Stimulated activated naive CD8-positive, alpha-beta T cell treated with anti-CD3 and anti-CD28 coated beads, Interleukin-15, Interleukin-2, amounts not matched to agents 100 ng/mL and 50 ng/mL, for 24 hours (primary cell): Measurements from ENCODE around the gene ARHGEF19.
"Not testable (repeated sequence)": the region's sequence is repeated elsewhere in the genome, so short reads cannot be mapped to it uniquely, and the experiment has no call there.

Experiments
- H3K27ac Mint-ChIP-seq: one replicate; pipeline ENCODE4 v1.8.0; 2021; ENCODE audit warnings: mild to moderate bottlenecking, mixed read lengths
- H3K27me3 Mint-ChIP-seq: one replicate; pipeline ENCODE4 v1.8.0; 2021; ENCODE audit warnings: mixed read lengths
- H3K36me3 Mint-ChIP-seq: one replicate; pipeline ENCODE4 v1.8.0; 2021; ENCODE audit warnings: low read depth, mixed read lengths
- H3K4me1 Mint-ChIP-seq: one replicate; pipeline ENCODE4 v1.8.0; 2021; ENCODE audit warnings: low read depth, mixed read lengths
- H3K4me3 Mint-ChIP-seq: one replicate; pipeline ENCODE4 v1.8.0; 2021; ENCODE audit warnings: mild to moderate bottlenecking, mixed read lengths
- H3K9me3 Mint-ChIP-seq: one replicate; pipeline ENCODE4 v1.8.0; 2021; ENCODE audit warnings: mixed read lengths

Gene ARHGEF19

DNA sequence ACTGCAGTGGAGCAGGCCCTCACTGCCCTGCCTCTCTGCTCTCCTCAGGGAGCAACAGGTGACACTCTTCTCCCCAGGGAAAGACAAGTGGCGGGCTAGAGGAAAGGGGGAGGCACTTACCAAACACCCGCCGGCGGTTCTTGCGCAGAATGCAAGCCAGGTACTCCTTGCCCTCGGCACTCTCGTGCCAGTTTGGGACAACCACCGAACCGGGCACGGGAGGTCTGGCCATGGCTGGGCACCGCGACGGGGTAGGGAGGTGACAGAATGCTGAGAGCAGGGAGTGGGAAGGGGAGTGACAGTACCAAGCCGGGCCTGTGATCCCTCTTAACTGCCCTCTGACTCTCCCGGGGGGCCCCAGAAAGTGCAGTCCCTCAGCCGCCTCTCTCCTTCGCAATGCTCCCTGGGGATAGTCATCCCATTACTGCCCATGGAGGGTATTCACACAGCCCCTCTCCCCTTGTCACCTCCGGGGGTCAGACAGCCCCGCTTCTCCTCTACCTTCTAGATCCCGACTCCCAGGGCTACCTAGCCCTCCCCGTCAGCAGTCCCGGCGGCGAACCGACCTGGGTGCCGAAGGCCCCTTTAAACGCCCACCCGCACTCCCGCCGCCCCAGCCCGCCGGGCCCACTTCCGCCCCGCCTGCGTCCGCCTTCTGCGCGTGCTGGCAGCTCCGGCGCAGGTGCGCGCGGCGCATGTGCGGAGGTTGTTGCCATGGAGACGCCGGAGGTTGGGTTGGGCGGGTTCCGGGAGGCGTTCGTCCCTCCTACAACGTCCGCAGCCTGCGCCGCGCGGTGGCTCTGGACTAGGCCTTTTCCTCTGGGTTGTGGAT lies 24.3 kb upstream of the ARHGEF19 start, which contains the start of gene CPLANE2:
Gene CPLANE2, minus strand, starts transcription at position 673 of the 832 bp plus-strand sequence. Its CDS starts 441 bp downstream, at position 232.
- peaks cover 27% of the 10 kb centered on the region for H3K4me1 Mint-ChIP-seq
- H3K36me3 Mint-ChIP-seq = no peaks in the 10 kb centered on the region
- H3K4me3 Mint-ChIP-seq = peak within 1 kb of the TSS; percentile 87
- H3K9me3 Mint-ChIP-seq = no peaks in the 10 kb centered on the region
- H3K27me3 Mint-ChIP-seq = no peaks in the 10 kb centered on the region
- peak within 1 kb of the TSS; percentile 88 for H3K27ac Mint-ChIP-seq

DNA sequence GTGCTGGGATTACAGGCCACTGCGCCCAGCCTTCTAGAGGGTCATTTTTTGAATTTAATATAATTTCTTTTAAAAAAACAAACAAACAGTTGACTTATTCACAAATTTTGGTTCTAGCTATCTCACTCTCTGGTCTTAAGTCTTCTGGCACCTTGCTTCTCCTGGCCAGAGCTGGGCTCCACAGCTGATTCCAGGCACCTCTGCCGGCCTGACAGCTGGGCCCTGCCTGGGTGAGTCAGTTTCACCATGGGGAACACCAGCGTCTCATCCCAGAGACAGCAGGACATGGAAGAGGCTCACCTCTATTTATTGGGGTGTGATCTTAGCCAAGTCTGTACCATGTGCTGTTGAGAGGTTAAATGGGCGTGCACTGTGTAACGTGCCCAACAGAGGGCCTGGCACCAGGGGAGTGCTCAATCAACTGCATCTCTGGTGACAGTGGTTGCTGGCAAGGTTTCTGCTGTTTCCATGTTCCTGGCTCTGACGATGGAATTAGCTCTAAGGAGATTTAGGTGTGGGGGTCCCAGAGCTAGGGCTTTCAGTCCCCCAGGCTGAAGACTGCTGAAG lies 23.6 kb upstream of the ARHGEF19 start:
- Mint-ChIP-seq H3K27me3 (no peaks in the 10 kb centered on the region), H3K36me3 (no peaks in the 10 kb centered on the region), H3K27ac (peak overlapping the region; percentile 45), H3K9me3 (no peaks in the 10 kb centered on the region), H3K4me3 (peak overlapping the region; percentile 87), H3K4me1 (peaks cover 27% of the 10 kb centered on the region)

DNA sequence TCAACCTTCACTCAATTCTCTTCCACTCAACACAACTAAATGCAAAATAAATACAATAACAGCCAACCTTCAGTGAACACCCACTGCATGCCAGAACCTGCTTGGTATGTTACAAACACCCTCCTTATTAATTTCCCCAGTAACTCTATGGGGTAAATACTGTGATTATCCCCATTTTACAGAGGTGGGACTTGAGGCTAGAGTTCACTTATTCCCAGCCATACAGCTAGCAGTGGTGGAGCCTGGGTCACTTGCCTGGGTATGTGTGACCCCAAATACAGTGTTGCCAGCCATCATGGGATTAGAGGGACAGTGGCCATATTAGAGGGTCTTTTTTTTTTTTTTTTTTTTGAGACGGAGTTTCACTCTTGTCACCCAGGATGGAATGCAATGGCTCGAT lies 22.9 kb upstream of the ARHGEF19 start:
- Mint-ChIP-seq H3K27me3 (no peaks in the 10 kb centered on the region), H3K36me3 (no peaks in the 10 kb centered on the region), H3K27ac (no peak overlapping the region), H3K9me3 (no peaks in the 10 kb centered on the region), H3K4me1 (peaks cover 27% of the 10 kb centered on the region), H3K4me3 (no peak overlapping the region)

DNA sequence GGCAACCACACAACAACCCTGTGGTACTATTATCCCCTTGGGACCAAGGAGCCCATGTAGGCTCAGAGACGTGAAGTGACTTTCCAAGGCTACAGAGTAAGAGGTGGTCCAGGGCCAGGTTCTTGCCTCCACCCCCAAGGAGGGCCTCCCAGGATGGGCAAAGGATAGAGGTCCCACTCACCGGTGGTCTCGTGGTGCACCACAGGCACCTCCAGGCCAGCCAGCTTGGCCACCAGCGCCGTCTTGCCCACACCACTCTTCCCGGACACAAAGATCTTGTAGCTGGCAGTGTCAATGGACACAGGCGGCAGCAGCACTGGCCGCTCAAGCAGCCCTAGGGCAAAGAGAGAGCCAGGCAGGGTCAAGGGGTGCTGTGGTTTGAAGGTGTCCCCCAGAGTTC lies 21.0 kb upstream of the ARHGEF19 start:
- no peak overlapping the region for H3K4me3 Mint-ChIP-seq
- no peaks in the 10 kb centered on the region for H3K36me3 Mint-ChIP-seq
- no peaks in the 10 kb centered on the region for H3K9me3 Mint-ChIP-seq
- H3K4me1 Mint-ChIP-seq = peaks cover 27% of the 10 kb centered on the region
- H3K27ac Mint-ChIP-seq = no peak overlapping the region
- peaks cover 5% of the 10 kb centered on the region for H3K27me3 Mint-ChIP-seq

DNA sequence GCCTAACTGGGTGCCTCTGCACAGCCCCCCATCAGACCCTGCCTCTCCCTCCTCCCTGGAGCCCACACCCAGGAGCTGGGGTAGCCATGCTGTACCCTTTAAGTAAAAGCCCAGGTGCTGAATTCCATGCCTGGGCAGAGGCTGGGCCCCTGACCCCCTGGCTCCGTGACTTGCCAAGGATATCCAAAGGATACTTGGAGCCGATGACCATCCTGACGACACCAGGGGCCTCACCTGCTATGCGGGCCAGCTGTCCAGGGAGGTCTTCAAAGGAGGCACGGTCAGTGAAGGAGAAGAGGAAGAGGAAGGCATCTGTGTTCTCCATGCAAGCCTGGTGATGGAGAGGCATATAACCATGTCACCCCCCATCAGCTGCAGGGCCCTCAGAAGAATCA lies 19.9 kb upstream of the ARHGEF19 start:
- peaks cover 29% of the 10 kb centered on the region for H3K4me1 Mint-ChIP-seq

GRCh38 chr1:16231331-16232315 lies 19.2 kb upstream of the ARHGEF19 start:
- Mint-ChIP-seq H3K4me3 (no peak overlapping the region), H3K27me3 (peaks cover 21% of the 10 kb centered on the region), H3K9me3 (no peaks in the 10 kb centered on the region), H3K36me3 (no peaks in the 10 kb centered on the region), H3K27ac (no peak overlapping the region), H3K4me1 (peaks cover 22% of the 10 kb centered on the region)

More for the DNA sequence above, 19.9 kb upstream of the ARHGEF19 start:
- Mint-ChIP-seq H3K27ac (no peak overlapping the region), H3K27me3 (peaks cover 17% of the 10 kb centered on the region), H3K9me3 (no peaks in the 10 kb centered on the region), H3K36me3 (no peaks in the 10 kb centered on the region), H3K4me3 (no peak overlapping the region)

GRCh38 chr1:16230744-16231143 lies 18.3 kb upstream of the ARHGEF19 start:
- Mint-ChIP-seq H3K9me3 (no peaks in the 10 kb centered on the region), H3K36me3 (peaks cover 4% of the 10 kb centered on the region), H3K4me1 (peaks cover 14% of the 10 kb centered on the region), H3K27me3 (peaks cover 29% of the 10 kb centered on the region), H3K4me3 (no peak overlapping the region), H3K27ac (no peak overlapping the region)

GRCh38 chr1:16229976-16230740 lies 17.7 kb upstream of the ARHGEF19 start:
- Mint-ChIP-seq H3K27ac (no peak overlapping the region), H3K27me3 (peaks cover 29% of the 10 kb centered on the region), H3K9me3 (no peaks in the 10 kb centered on the region), H3K36me3 (peaks cover 4% of the 10 kb centered on the region), H3K4me3 (no peak overlapping the region), H3K4me1 (peaks cover 11% of the 10 kb centered on the region)

- peaks cover 38% of the 10 kb centered on the region for H3K27me3 Mint-ChIP-seq
- H3K4me3 Mint-ChIP-seq = no peak overlapping the region
- no peak overlapping the region for H3K27ac Mint-ChIP-seq
- H3K4me1 Mint-ChIP-seq = peaks cover 8% of the 10 kb centered on the region
- H3K9me3 Mint-ChIP-seq = no peaks in the 10 kb centered on the region
- H3K36me3 Mint-ChIP-seq = peaks cover 4% of the 10 kb centered on the region
Observed at GRCh38 chr1:16226490-16227179, 14.2 kb upstream of the ARHGEF19 start.

- no peak overlapping the region for H3K4me3 Mint-ChIP-seq
- no peak overlapping the region for H3K27ac Mint-ChIP-seq
- H3K27me3 Mint-ChIP-seq = peaks cover 38% of the 10 kb centered on the region
- H3K9me3 Mint-ChIP-seq = no peaks in the 10 kb centered on the region
- peaks cover 4% of the 10 kb centered on the region for H3K36me3 Mint-ChIP-seq
- peaks cover 8% of the 10 kb centered on the region for H3K4me1 Mint-ChIP-seq
Observed at GRCh38 chr1:16226129-16226489, 13.7 kb upstream of the ARHGEF19 start.

DNA sequence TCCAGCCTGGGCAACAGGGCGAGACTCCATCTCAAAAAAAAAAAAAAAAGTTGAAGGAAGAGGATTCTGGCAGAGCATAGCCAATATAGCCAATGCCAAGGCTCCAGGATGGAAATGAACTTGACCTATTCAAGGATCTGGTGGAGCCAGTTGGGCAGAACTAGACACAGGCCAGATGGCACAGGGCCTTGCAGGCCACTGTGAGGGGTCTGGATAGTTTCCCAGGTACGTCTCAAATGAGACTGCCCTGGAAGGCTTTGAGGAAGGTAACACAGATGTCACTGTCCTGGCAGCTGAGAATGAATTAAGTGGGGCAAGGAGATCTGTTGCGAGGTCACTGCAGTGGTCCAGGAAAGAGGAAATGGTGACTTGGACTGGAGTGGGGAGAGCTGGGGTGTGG lies 12.0 kb upstream of the ARHGEF19 start:
- no peaks in the 10 kb centered on the region for H3K9me3 Mint-ChIP-seq
- H3K4me3 Mint-ChIP-seq = no peak overlapping the region
- peaks cover 38% of the 10 kb centered on the region for H3K27me3 Mint-ChIP-seq
- H3K36me3 Mint-ChIP-seq = peaks cover 4% of the 10 kb centered on the region
- H3K27ac Mint-ChIP-seq = no peak overlapping the region
- H3K4me1 Mint-ChIP-seq = peaks cover 11% of the 10 kb centered on the region

GRCh38 chr1:16222716-16223115 lies 10.3 kb upstream of the ARHGEF19 start:
- H3K9me3 Mint-ChIP-seq, H3K36me3 Mint-ChIP-seq, H3K4me3 Mint-ChIP-seq, H3K27ac Mint-ChIP-seq, H3K4me1 Mint-ChIP-seq: not testable (repeated sequence)
- H3K27me3 Mint-ChIP-seq = peaks cover 26% of the 10 kb centered on the region

GRCh38 chr1:16221499-16221898 lies 9.0 kb upstream of the ARHGEF19 start:
- Mint-ChIP-seq H3K9me3 (no peaks in the 10 kb centered on the region), H3K27ac (no peak overlapping the region), H3K4me3 (no peak overlapping the region), H3K4me1 (peaks cover 11% of the 10 kb centered on the region), H3K36me3 (peaks cover 3% of the 10 kb centered on the region), H3K27me3 (peaks cover 16% of the 10 kb centered on the region)
